ENCODE measurements around the gene OR8G5.

Gene OR8G5

GRCh38 chr11:124311269-124311668 lies 55.1 kb downstream of the OR8G5 start:
- no peak for TF ChIP-seq CTCF (IDR thresholded peaks at IDR 0.05; ENCODE audit: insufficient read depth, low read length, poor library complexity, severe bottlenecking)
- TF ChIP-seq EZH2phosphoT487 (conservative IDR thresholded peaks at IDR 0.05; ENCODE audit: low read length) = no peak
- Histone ChIP-seq H3K9ac (ENCODE audit: low read length) (no peak overlapping the region), H3K9me3 (ENCODE audit: insufficient read depth, low read length) (no peaks in the 10 kb centered on the region), H3K4me3 (ENCODE audit: insufficient read depth, low read length, poor library complexity, severe bottlenecking) (no peak overlapping the region), H4K20me1 (ENCODE audit: low read depth, low read length) (no peaks in the 10 kb centered on the region), H3K36me3 (ENCODE audit: low read length) (no peaks in the 10 kb centered on the region), H3K79me2 (ENCODE audit: insufficient read depth, low read length) (no peaks in the 10 kb centered on the region), H3K4me2 (ENCODE audit: low read depth, low read length, poor library complexity, severe bottlenecking) (no peak overlapping the region), H3F3A (ENCODE audit: insufficient read depth) (no peaks in the 10 kb centered on the region), H3K27ac (ENCODE audit: low read depth, low read length) (no peak overlapping the region), H3K27me3 (ENCODE audit: low read length) (no peaks in the 10 kb centered on the region), H3K9me2 (replicated peaks; ENCODE audit: insufficient read depth, low read length) (no peaks in the 10 kb centered on the region), H2AFZ (ENCODE audit: low read depth, low read length, severe bottlenecking) (no peak overlapping the region)

- H3K4me3 ChIP-seq (ENCODE audit: insufficient read depth, low read length, poor library complexity, severe bottlenecking) = no peak overlapping the region
- no peaks in the 10 kb centered on the region for H3K79me2 ChIP-seq (ENCODE audit: insufficient read depth, low read length)
- no peak overlapping the region for H3K9ac ChIP-seq (ENCODE audit: low read length)
- no peak overlapping the region for H2AFZ ChIP-seq (ENCODE audit: low read depth, low read length, severe bottlenecking)
- H3K9me3 ChIP-seq (ENCODE audit: insufficient read depth, low read length) = no peaks in the 10 kb centered on the region
- no peaks in the 10 kb centered on the region for H3K36me3 ChIP-seq (ENCODE audit: low read length)
- no peak overlapping the region for H3K4me2 ChIP-seq (ENCODE audit: low read depth, low read length, poor library complexity, severe bottlenecking)
- H3K9me2 ChIP-seq (replicated peaks; ENCODE audit: insufficient read depth, low read length) = no peaks in the 10 kb centered on the region
- no peak for TF ChIP-seq EZH2phosphoT487 (conservative IDR thresholded peaks at IDR 0.05; ENCODE audit: low read length)
- H4K20me1 ChIP-seq (ENCODE audit: low read depth, low read length) = no peaks in the 10 kb centered on the region
- no peaks in the 10 kb centered on the region for H3K27me3 ChIP-seq (ENCODE audit: low read length)
- no peak overlapping the region for H3K27ac ChIP-seq (ENCODE audit: low read depth, low read length)
- H3F3A ChIP-seq (ENCODE audit: insufficient read depth) = no peaks in the 10 kb centered on the region
These were observed 55.5 kb downstream of the OR8G5 start for GRCh38 chr11:124311670-124312069.

GRCh38 chr11:124313131-124313530 lies 57.0 kb downstream of the OR8G5 start:
- Histone ChIP-seq H2AFZ (ENCODE audit: low read depth, low read length, severe bottlenecking) (no peak overlapping the region), H3K9ac (ENCODE audit: low read length) (no peak overlapping the region), H3K9me2 (replicated peaks; ENCODE audit: insufficient read depth, low read length) (no peaks in the 10 kb centered on the region), H3K4me2 (ENCODE audit: low read depth, low read length, poor library complexity, severe bottlenecking) (no peak overlapping the region), H4K20me1 (ENCODE audit: low read depth, low read length) (no peaks in the 10 kb centered on the region), H3K36me3 (ENCODE audit: low read length) (no peaks in the 10 kb centered on the region), H3K4me3 (ENCODE audit: insufficient read depth, low read length, poor library complexity, severe bottlenecking) (no peak overlapping the region), H3F3A (ENCODE audit: insufficient read depth) (no peaks in the 10 kb centered on the region), H3K9me3 (ENCODE audit: insufficient read depth, low read length) (no peaks in the 10 kb centered on the region), H3K79me2 (ENCODE audit: insufficient read depth, low read length) (no peaks in the 10 kb centered on the region), H3K27ac (ENCODE audit: low read depth, low read length) (no peak overlapping the region), H3K27me3 (ENCODE audit: low read length) (no peaks in the 10 kb centered on the region)
- no peak for TF ChIP-seq EZH2phosphoT487 (conservative IDR thresholded peaks at IDR 0.05; ENCODE audit: low read length)
- TF ChIP-seq CTCF (IDR thresholded peaks at IDR 0.05; ENCODE audit: insufficient read depth, low read length, poor library complexity, severe bottlenecking) = no peak

- no peaks in the 10 kb centered on the region for H3K9me3 ChIP-seq (ENCODE audit: insufficient read depth, low read length)
- H3K9me2 ChIP-seq (replicated peaks; ENCODE audit: insufficient read depth, low read length) = no peaks in the 10 kb centered on the region
- no peak within 1 kb of the TSS for H3K4me3 ChIP-seq (ENCODE audit: insufficient read depth, low read length, poor library complexity, severe bottlenecking)
- H3K36me3 ChIP-seq (ENCODE audit: low read length) = no peaks in the 10 kb centered on the region
- no peak for TF ChIP-seq EZH2phosphoT487 (conservative IDR thresholded peaks at IDR 0.05; ENCODE audit: low read length)
- TF ChIP-seq CTCF (IDR thresholded peaks at IDR 0.05; ENCODE audit: insufficient read depth, low read length, poor library complexity, severe bottlenecking) = no peak
- no peak within 1 kb of the TSS for H3K27ac ChIP-seq (ENCODE audit: low read depth, low read length)
- no peak within 1 kb of the TSS for H3K4me2 ChIP-seq (ENCODE audit: low read depth, low read length, poor library complexity, severe bottlenecking)
- no peak within 1 kb of the TSS for H2AFZ ChIP-seq (ENCODE audit: low read depth, low read length, severe bottlenecking)
- H3K79me2 ChIP-seq (ENCODE audit: insufficient read depth, low read length) = no peaks in the 10 kb centered on the region
- no peaks in the 10 kb centered on the region for H4K20me1 ChIP-seq (ENCODE audit: low read depth, low read length)
- no peaks in the 10 kb centered on the region for H3K27me3 ChIP-seq (ENCODE audit: low read length)
- H3F3A ChIP-seq (ENCODE audit: insufficient read depth) = no peaks in the 10 kb centered on the region
- H3K9ac ChIP-seq (ENCODE audit: low read length) = no peak within 1 kb of the TSS
These were observed 57.7 kb downstream of the OR8G5 start, which contains the start of gene OR8D1 for GRCh38 chr11:124313849-124314248. Gene OR8D1 (minus strand): TSS chr11:124313949. CDS start chr11:124310766, 3,183 bp downstream.

All from SU-DHL-6 (cell line).